HG02763 (cell line): ENCODE measurements around the gene SLC35F3.

Experiments used
- ATAC-seq: cut with Tn5 transposase; IDR thresholded peaks from one replicate; pipeline ENCODE4 v1.9.1; 2021; ENCODE audit warnings: mild to moderate bottlenecking, moderate library complexity; ENCODE audit not compliant: unreplicated experiment

The SLC35F3 gene

GRCh38 chr1:234019387-234019786, 114.9 kb downstream of the SLC35F3 start:
- no peak for ATAC-seq

- no peak for ATAC-seq
Measured at GRCh38 chr1:234022302-234022701, 117.8 kb downstream of the SLC35F3 start.

DNA sequence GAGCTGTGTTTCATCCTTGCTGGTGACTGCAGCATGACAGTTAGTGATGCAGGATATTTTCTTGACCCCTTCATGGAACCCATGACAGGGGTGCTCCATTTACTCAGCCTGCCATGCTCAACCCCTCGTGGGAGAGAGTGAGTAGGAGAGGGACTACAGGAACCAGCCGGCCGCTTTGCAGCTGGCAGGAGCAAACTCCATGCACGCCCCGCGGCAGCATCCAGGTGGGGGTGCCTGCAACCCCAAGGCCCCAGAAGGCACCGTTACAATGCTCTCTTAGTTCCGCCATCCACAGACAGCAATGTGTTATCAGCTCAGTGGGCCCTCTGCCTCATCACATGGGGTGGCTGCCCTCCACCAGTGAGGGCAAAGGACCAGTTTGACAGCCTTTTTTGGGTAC, 135.1 kb downstream of the SLC35F3 start:
- no peak for ATAC-seq

DNA sequence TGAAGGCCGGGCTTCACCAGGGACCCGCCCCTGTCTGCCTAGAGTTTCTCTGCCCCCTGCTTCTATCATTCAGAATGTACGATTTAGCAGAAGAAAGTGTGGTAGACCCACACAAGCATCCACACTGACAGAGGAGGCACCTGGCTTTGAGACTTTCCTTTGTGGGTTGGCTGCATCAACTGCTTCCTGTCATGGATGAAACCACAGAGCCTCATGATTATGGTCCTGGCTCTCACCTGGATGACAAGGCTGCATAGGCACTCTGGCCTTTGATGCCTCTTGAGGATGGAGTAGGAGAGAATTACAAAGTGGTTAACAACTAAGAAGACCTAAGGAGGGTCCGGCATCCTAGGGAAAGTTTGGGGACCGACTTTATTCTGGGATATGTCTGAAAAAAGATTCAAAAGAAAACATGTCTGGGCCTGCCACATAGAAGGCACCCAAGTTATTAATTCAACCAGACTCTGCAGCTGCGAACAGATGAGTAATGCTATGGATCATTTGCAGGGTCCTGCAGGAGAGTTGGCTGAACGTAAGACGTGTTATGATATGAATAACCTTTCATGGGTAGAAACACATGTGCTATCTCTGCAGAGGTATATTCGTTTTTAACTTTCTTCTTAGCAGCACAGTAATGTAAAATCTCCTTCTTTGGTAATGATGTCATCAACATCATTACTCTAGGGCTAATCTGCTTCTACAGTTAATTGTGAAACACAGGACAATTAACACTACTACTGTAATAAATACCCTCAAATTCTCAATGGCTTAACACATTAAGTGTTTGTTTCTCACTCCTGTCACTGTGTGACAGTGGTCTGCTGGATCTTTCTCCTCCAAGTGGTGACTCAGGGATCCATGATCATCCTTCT, 136.2 kb downstream of the SLC35F3 start:
- ATAC-seq: no peak

DNA sequence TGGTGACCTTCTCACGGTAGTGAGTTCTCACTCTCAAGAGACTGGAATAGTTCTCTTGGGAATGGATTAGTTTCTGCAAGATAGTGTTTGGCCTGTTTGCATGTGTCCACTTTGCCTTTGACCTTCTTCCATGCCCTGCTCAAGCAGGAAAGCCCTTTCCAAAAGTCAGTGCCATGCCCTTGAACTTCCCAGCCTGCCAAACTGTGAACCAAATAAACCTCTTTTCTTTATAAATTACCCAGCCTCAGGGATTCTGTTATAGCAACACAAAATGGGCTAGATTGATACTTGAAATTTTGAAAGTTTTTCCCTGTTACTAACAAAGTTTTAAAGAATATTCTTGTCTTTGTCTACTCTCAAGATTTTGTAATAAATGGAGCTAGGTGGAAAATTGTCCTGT, 139.6 kb downstream of the SLC35F3 start:
- no peak for ATAC-seq

DNA sequence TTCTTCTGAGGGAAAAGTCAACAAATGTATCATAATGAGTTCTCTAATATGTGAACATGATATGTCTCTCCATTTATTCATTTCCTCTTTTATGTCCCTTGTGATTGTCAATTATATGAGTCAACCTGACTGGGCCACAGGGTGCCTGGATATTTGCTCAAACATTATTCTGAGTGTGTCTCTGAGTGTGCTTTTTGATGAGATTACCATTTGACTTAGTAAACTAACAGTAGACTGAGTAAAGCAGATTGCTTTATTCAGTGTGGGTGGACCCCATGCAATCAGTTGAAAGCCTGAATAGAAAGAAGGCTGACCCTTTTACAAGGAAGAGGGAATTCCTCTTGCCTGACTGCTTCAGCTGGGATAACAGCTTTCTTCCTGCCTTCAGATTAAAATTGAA, 142.6 kb downstream of the SLC35F3 start:
- no peak for ATAC-seq

DNA sequence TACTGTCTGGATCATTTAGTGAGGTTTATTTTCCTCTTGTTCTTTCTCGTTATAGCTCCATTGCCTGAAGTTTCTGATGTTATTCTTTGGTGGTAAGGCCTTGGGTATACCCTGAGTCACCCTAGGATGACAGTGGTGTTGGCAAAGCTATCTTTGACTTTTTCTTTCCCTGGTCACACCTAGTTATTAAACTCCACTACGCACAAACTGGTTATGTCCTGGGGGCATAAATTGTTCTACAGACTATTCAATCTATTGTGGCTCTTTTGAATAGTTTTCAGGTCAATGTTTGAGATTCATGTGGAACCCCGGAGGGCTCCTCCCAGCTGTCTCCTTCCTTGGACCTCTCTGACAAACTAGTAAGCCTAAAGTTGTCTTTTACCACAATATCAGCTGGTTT, 157.7 kb downstream of the SLC35F3 start:
- ATAC-seq: no peak

DNA sequence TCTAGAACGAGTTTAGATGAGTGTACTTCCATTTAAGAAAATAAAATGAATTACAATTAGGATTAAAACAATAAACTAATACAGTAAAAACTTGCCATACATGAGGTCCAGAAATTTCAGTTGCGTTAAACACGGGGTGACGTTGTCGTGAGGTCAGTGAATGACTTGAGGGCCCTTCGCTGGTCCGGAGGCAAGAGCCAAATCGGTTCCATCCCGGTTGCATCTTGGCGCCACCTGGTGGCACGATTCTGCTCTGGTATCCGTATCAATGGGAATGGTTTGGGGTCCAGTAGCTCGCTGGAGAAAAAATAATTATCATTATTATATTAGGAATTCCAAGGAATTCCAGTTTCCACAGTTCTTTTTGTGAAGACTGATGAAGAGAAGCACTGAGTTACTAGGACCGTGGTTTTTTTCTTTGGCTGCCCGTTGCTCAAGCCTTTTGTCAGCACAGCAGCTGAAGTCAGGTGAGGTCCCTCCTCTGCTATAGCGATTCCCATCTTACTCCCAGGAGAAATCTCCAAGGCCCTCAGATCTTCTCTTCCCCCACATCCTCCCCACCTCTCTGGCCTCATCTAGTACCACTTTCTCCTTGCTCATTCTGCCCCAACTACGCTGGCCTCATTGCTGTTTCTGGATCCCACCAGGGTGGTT, 161.4 kb downstream of the SLC35F3 start:
- ATAC-seq: no peak

DNA sequence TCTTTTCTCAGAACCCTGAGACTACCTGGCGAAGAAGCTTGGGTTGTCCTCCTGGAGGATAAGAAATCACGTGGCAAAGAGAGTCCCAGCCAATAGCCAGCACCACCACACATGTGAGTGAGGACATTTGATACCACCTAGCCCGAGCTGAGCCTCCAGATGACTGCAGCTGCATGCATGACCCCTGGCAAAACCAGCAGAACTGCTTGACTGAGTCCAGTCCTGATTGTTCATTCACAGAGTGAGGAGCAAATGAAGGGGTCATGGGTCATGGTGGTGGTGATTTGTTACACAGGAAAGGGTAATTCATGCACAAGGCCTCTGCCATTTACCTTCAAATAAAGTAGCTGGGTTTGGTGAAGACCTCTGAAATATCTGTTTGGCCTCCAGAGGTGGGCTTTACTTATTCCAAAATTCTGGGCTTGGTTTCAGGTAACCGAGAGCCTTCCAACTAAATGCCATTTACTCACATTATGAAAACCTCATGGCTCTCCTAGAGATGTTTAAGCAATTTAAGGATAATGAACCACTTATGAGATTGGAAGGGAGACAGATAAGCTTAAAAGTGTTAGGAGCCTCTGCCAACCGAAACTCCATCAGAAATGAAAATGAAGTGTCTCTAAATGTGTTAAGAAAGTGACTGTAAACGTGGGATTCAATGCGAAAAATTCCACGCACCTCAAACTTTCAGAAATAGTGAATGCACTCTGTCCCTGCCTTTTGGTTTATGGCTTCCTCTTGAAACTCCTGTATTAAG, 163.3 kb downstream of the SLC35F3 start:
- no peak for ATAC-seq

GRCh38 chr1:234069760-234070159, 165.3 kb downstream of the SLC35F3 start:
- ATAC-seq: no peak

- ATAC-seq: no peak
Measured at GRCh38 chr1:234072793-234073192, 168.3 kb downstream of the SLC35F3 start.

GRCh38 chr1:234078143-234078542, 173.7 kb downstream of the SLC35F3 start:
- ATAC-seq: no peak

DNA sequence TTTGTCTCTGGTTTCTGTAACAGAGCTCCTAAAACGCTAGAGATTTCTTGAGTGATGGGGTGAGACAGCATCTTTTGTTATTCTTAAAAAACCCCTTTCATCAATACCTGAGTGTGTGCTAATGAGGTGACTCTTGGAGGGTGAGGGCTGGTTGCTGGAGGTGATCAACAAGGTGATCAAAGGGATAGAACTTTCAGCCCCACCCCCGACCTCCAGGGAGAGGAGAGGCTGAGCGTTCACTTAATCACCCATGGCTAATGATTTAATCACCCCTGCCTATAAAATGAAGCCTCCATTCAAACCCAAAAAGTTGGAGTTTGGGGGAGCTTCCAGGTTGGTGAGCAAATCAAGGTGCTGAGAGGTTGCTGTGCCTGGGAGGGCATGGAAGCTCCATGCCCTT, 175.4 kb downstream of the SLC35F3 start:
- ATAC-seq: no peak

DNA sequence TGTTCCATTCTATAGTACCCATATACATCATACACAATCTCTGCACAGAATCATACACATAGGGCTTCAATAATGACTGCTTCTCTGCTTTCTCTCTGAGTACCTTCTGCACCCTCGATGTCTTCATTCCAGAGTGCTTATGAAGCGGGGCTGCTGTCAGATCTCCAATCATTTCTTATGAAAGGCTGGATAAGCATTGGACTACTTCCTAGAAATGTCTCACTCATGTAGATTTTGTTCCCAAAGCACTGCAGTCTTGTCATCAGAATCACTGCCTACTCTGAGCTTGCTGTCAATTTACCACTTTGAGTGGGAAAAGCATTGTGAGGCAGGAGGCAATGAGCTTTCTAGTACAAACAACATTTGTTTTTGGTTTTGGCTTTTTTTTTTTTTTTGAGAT, 179.0 kb downstream of the SLC35F3 start:
- no peak for ATAC-seq

- ATAC-seq: no peak
Measured at GRCh38 chr1:234089396-234089795, 184.9 kb downstream of the SLC35F3 start.

DNA sequence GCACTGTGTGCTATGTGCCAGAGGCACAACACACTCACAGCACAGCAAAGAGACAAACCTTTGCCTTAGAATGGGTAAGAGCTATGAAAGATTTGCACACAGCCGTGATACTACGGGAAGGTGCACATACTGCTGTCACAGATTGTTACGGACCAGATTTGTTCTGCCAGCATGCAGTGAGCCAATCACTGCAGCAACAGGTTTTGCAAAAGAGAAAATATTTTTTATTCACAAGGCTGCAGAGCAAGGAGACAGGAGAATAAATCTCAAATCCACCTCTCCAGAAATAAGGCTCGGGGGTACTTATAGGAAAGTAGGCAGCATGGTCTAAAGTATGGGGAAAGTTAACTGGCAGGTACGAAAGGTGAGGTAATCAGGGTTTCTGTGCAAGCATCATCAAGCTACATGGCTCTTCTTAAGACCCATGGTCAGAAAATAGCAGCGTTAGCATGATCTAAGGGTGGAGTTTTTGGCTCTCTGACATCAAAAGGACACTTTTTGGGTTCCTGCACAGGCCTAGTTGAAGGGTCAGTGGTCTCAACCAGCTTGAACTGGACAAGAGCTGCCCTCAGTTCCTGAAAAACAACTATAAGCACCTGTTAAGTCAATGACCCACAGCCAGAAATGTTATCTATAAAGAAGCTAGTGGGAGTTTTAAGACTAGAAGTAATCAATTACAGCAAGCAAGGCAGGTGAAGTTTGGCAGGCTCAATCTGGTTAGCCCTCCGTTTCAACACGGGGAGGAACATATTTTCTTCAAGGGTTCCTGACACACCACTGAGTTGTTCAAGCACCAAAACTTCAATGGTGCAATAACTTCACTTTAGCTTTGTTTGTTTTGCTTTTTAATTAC, 186.0 kb downstream of the SLC35F3 start:
- no peak for ATAC-seq

DNA sequence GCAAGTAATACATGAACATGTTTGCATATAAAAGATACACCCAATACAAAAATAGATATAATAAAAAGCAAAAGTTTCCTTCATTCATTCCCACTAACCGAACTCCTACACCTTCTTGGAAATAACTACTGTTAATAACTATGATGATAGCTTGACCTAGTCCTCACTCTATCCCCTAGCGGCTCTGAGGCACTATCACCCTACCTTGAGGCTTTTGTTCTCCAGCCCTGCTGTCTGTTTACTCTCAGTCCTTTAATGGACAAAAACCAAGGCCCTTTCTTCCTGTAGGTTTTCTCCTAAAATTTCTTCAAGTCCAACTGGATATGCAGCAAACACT, 186.6 kb downstream of the SLC35F3 start:
- ATAC-seq: no peak

- no peak for ATAC-seq
Measured at GRCh38 chr1:234091876-234092275, 187.4 kb downstream of the SLC35F3 start.

DNA sequence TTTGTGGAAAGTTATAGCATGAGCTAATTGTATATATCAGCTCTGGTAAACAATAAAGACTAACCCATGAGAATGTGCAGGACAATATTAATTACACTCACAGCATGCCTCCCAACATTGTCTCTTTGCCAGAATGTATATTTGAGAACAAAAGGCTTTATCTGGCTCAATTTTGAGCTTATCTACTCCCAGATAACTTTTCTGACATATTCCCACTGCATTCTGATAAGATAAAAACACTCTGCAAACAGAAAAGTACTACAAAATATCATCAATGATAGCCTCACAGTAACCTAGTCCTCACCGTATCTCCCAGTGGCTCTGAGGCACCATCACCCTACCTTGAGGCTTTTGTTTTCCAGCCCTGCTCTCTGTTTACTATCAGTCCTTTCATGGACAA, 188.6 kb downstream of the SLC35F3 start:
- ATAC-seq: no peak

DNA sequence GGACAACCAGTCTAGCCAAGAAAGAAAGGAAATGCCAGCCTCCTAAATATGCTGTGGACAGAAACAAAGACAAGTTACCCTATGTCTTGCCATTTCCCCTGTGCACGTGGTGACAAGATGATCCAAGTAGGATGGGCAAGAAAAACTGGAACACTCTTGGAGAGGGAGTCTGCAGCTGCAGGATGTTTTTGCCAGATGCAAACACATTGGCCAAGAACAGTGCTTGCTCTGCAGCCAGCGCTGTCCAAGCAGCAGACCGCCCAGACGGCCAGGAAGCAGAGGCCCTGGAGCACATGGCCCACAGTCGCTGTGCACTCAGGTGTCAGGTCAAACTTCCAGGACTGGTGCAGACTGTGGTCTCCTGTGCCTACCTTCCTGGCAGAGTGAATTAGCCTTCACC, 189.3 kb downstream of the SLC35F3 start:
- no peak for ATAC-seq

- ATAC-seq: no peak
Measured at GRCh38 chr1:234094172-234094571, 189.7 kb downstream of the SLC35F3 start.
